ENCODE data around the gene FSHR.

GRCh38 chr2:48982887-48983435 is 171.4 kb downstream of the FSHR start:
- TF ChIP-seq CTCF (optimal IDR thresholded peaks at IDR 0.05 in 1 of 3, IDR thresholded peaks at IDR 0.05 in 1 of 3, conservative IDR thresholded peaks at IDR 0.05 in 1 of 3; ENCODE audit: extremely low read depth in 1 of 3, insufficient read depth in 2 of 3, low read length in 3 of 3) (no peak), EZH2 (IDR thresholded peaks at IDR 0.05; ENCODE audit: low read length) (no peak)
